ENCODE measurements around the gene ILK.
A peak's percentile ranks its signal among the peaks of the same experiment; 100 is the strongest.

The ILK gene

GRCh38 chr11:6653097-6653496, 49.5 kb downstream of the ILK start:
- TF ChIP-seq CTCF (IDR thresholded peaks at IDR 0.05; ENCODE audit: low read length, missing control alignments) = no peak
- H3K4me3 ChIP-seq (replicated peaks; ENCODE audit: low read depth, low read length) = no peak overlapping the region
- no peak for DNase-seq (ENCODE audit: low read depth)

GRCh38 chr11:6653656-6654055, 50.1 kb downstream of the ILK start:
- H3K4me3 ChIP-seq (replicated peaks; ENCODE audit: low read depth, low read length) = no peak overlapping the region

GRCh38 chr11:6654281-6655019, 50.9 kb downstream of the ILK start:
- no peak for TF ChIP-seq CTCF (IDR thresholded peaks at IDR 0.05; ENCODE audit: low read length, missing control alignments)
- DNase-seq (ENCODE audit: low read depth) = no peak
- no peak overlapping the region for H3K4me3 ChIP-seq (replicated peaks; ENCODE audit: low read depth, low read length)

More at GRCh38 chr11:6653656-6654055, 50.1 kb downstream of the ILK start:
- DNase-seq (ENCODE audit: low read depth) = no peak
- TF ChIP-seq CTCF (IDR thresholded peaks at IDR 0.05; ENCODE audit: low read length, missing control alignments) = no peak

GRCh38 chr11:6655020-6655789, 51.6 kb downstream of the ILK start:
- peak overlapping the region; percentile 4 for H3K4me3 ChIP-seq (replicated peaks; ENCODE audit: low read depth, low read length)
- DNase-seq (ENCODE audit: low read depth) = no peak

GRCh38 chr11:6655790-6656583, 52.4 kb downstream of the ILK start, which contains the start of gene DCHS1:
Gene DCHS1, minus strand, starts transcription at chr11:6655809. Its CDS starts 14,196 bp downstream, at chr11:6641613.
- H3K4me3 ChIP-seq (replicated peaks; ENCODE audit: low read depth, low read length) = peak within 1 kb of the TSS; percentile 34
- no peak for DNase-seq (ENCODE audit: low read depth)
- TF ChIP-seq CTCF (IDR thresholded peaks at IDR 0.05; ENCODE audit: low read length, missing control alignments) = no peak

More at GRCh38 chr11:6655020-6655789, 51.6 kb downstream of the ILK start:
- TF ChIP-seq CTCF (IDR thresholded peaks at IDR 0.05; ENCODE audit: low read length, missing control alignments) = no peak

- TF ChIP-seq CTCF (IDR thresholded peaks at IDR 0.05; ENCODE audit: low read length, missing control alignments) = no peak
- DNase-seq (ENCODE audit: low read depth) = no peak
- no peak overlapping the region for H3K4me3 ChIP-seq (replicated peaks; ENCODE audit: low read depth, low read length)
Observed at GRCh38 chr11:6656584-6656915, 53.0 kb downstream of the ILK start.
